HEK293 (cell line): ENCODE results near the gene TNS1.

Experiments
- CTCF ChIA-PET: fragments of 350-600 bp; formaldehyde crosslinking; extraction: SDS; loops from one replicate; lab custom pipeline; 2021; ENCODE audit warnings: antibody characterized with exemption; lab: Yijun Ruan, JAX
- POLR2A ChIA-PET: fragments of 300-600 bp; formaldehyde crosslinking; extraction: SDS; loops from one replicate; lab custom pipeline; 2020; ENCODE audit warnings: antibody characterized with exemption, inconsistent platforms; lab: Yijun Ruan, JAX
- H3K27ac ChIP-seq: fragments of 200-500 bp; sonication (Bioruptor generic); 2 replicates; pipeline ENCODE4 v1.5.1; 2014; ENCODE audit warnings: low read depth, low read length, control low read depth, inconsistent platforms; ENCODE audit errors: extremely low read depth
- H3K36me3 ChIP-seq, 2 experiments: fragments of 200-500 bp in 1 of 2; sonication (Bioruptor generic) in 1 of 2; 1 replicate in 1 of 2; 2 replicates in 1 of 2; pipeline ENCODE4 v1.5.1; 2014 to 2017; ENCODE audit warnings: inconsistent platforms in 2 of 2, low read length in 2 of 2; ENCODE audit not compliant: control insufficient read depth in 2 of 2, insufficient read depth in 1 of 2
- H3K4me1 ChIP-seq: fragments of 200-500 bp; sonication (Bioruptor generic); 2 replicates; pipeline ENCODE4 v1.5.1; 2014; ENCODE audit warnings: mild to moderate bottlenecking, low read length, inconsistent platforms; ENCODE audit not compliant: control insufficient read depth, insufficient read depth
- H3K4me3 ChIP-seq: 2 replicates; pipeline ENCODE4 v1.5.1; 2011; ENCODE audit warnings: low read depth, mild to moderate bottlenecking, control low read depth, low read length, moderate library complexity
- H3K9me3 ChIP-seq: fragments of 200-500 bp; sonication (Bioruptor generic); 2 replicates; pipeline ENCODE4 v1.5.1; 2014; ENCODE audit warnings: low read depth, low read length, inconsistent platforms; ENCODE audit not compliant: control insufficient read depth, insufficient read depth
- BCL6B ChIP-seq: fragments of 450-650 bp; formaldehyde crosslinking; IDR thresholded peaks from 2 replicates; pipeline ENCODE4 v1.5.1; 2017; ENCODE audit warnings: missing biosample characterization, missing genetic modification characterization
- IKZF3 ChIP-seq: fragments of 450-650 bp; IDR thresholded peaks from 2 replicates; pipeline ENCODE4 v1.5.0; 2018; ENCODE audit warnings: missing biosample characterization, mild to moderate bottlenecking, missing genetic modification characterization, moderate library complexity
- KLF9 ChIP-seq: fragments of 450-650 bp; formaldehyde crosslinking; IDR thresholded peaks from 2 replicates; pipeline ENCODE4 v1.5.1; 2016; ENCODE audit warnings: missing biosample characterization, missing genetic modification characterization, low read depth
- REPIN1 ChIP-seq: fragments of 450-650 bp; formaldehyde crosslinking; IDR thresholded peaks from 2 replicates; pipeline ENCODE4 v1.5.1; 2017; ENCODE audit warnings: missing biosample characterization, missing genetic modification characterization, low read depth
- REST ChIP-seq: fragments of 450-650 bp; formaldehyde crosslinking; IDR thresholded peaks from 2 replicates; pipeline ENCODE4 v1.5.1; 2016; ENCODE audit warnings: missing biosample characterization, missing genetic modification characterization
- SCRT1 ChIP-seq: fragments of 450-650 bp; formaldehyde crosslinking; IDR thresholded peaks from 2 replicates; pipeline ENCODE4 v1.5.1; 2016; ENCODE audit warnings: missing biosample characterization, missing genetic modification characterization, borderline replicate concordance
- YY1 ChIP-seq: fragments of 450-650 bp; formaldehyde crosslinking; IDR thresholded peaks from 2 replicates; pipeline ENCODE4 v1.5.1; 2018; ENCODE audit warnings: missing biosample characterization, missing genetic modification characterization
- ZBTB20 ChIP-seq: fragments of 450-650 bp; formaldehyde crosslinking; IDR thresholded peaks from 2 replicates; pipeline ENCODE4 v1.5.1; 2016; ENCODE audit warnings: missing biosample characterization, missing genetic modification characterization
- ZBTB21 ChIP-seq: fragments of 450-650 bp; formaldehyde crosslinking; IDR thresholded peaks from 2 replicates; pipeline ENCODE4 v1.5.1; 2017; ENCODE audit warnings: missing biosample characterization, missing genetic modification characterization
- ZBTB26 ChIP-seq: fragments of 450-650 bp; formaldehyde crosslinking; optimal IDR thresholded peaks from 2 replicates; pipeline ENCODE3; 2016; ENCODE audit warnings: missing biosample characterization, mild to moderate bottlenecking, missing genetic modification characterization
- ZBTB44 ChIP-seq: fragments of 450-650 bp; IDR thresholded peaks from 2 replicates; pipeline ENCODE4 v1.5.1; 2018; ENCODE audit warnings: missing biosample characterization, mild to moderate bottlenecking, missing genetic modification characterization
- ZFP69B ChIP-seq: fragments of 450-650 bp; formaldehyde crosslinking; IDR thresholded peaks from 2 replicates; pipeline ENCODE4 v1.5.1; 2016; ENCODE audit warnings: missing biosample characterization, missing genetic modification characterization
- ZNF121 ChIP-seq: fragments of 450-650 bp; formaldehyde crosslinking; IDR thresholded peaks from 2 replicates; pipeline ENCODE4 v1.5.1; 2016; ENCODE audit warnings: missing biosample characterization, missing genetic modification characterization
- ZNF174 ChIP-seq: fragments of 450-650 bp; formaldehyde crosslinking; IDR thresholded peaks from 2 replicates; pipeline ENCODE4 v1.5.0; 2017; ENCODE audit warnings: missing biosample characterization, mild to moderate bottlenecking, missing genetic modification characterization
- ZNF184 ChIP-seq: fragments of 450-650 bp; IDR thresholded peaks from 2 replicates; pipeline ENCODE4 v1.5.1; 2018; ENCODE audit warnings: missing biosample characterization, mild to moderate bottlenecking, missing genetic modification characterization
- ZNF19 ChIP-seq: fragments of 450-650 bp; formaldehyde crosslinking; IDR thresholded peaks from 2 replicates; pipeline ENCODE4; 2016; ENCODE audit warnings: missing biosample characterization, missing genetic modification characterization, low read depth
- ZNF239 ChIP-seq: fragments of 450-650 bp; formaldehyde crosslinking; IDR thresholded peaks from 2 replicates; pipeline ENCODE4 v1.5.1; 2016; ENCODE audit warnings: missing biosample characterization, missing genetic modification characterization
- ZNF280C ChIP-seq: fragments of 450-650 bp; formaldehyde crosslinking; IDR thresholded peaks from 2 replicates; pipeline ENCODE4 v1.5.1; 2016; ENCODE audit warnings: missing biosample characterization, missing genetic modification characterization
- ZNF48 ChIP-seq: fragments of 450-650 bp; formaldehyde crosslinking; IDR thresholded peaks from 2 replicates; pipeline ENCODE4 v1.5.1; 2016; ENCODE audit warnings: missing biosample characterization, missing genetic modification characterization
- ZNF521 ChIP-seq: fragments of 450-650 bp; formaldehyde crosslinking; IDR thresholded peaks from 2 replicates; pipeline ENCODE4 v1.5.1; 2017; ENCODE audit warnings: missing biosample characterization, mild to moderate bottlenecking, missing genetic modification characterization
- ZNF623 ChIP-seq: fragments of 450-650 bp; formaldehyde crosslinking; IDR thresholded peaks from 2 replicates; pipeline ENCODE4 v1.5.1; 2016; ENCODE audit warnings: missing biosample characterization, missing genetic modification characterization
- ZNF639 ChIP-seq: fragments of 450-650 bp; formaldehyde crosslinking; IDR thresholded peaks from 2 replicates; pipeline ENCODE4 v1.5.1; 2016; ENCODE audit warnings: missing biosample characterization, missing genetic modification characterization
- ZSCAN4 ChIP-seq: fragments of 450-650 bp; formaldehyde crosslinking; IDR thresholded peaks from 2 replicates; pipeline ENCODE4 v1.5.1; 2017; ENCODE audit warnings: missing biosample characterization, missing genetic modification characterization

TNS1 gene

GRCh38 chr2:217831306-217831705 is 171.5 kb downstream of the TNS1 start:
- ChIA-PET POLR2A (no interaction called here), CTCF (interaction anchor here (0.8 kb wide), 1 partner anchor 11 kb away, joined by 3 read pairs; no protein-coding TSS in a partner anchor)
- Histone ChIP-seq H3K27ac (no peak overlapping the region), H3K9me3 (no peaks in the 10 kb centered on the region), H3K36me3 (no peaks in the 10 kb centered on the region)
- TF ChIP-seq YY1 (tag by site-specific recombination): no peak
- no peak for TF ChIP-seq ZNF639 (tag by site-specific recombination)
- TF ChIP-seq ZNF280C (tag by site-specific recombination): no peak
- no peak for TF ChIP-seq ZNF521 (tag by site-specific recombination)
- TF ChIP-seq KLF9 (tag by site-specific recombination): no peak
- TF ChIP-seq ZBTB26 (tag by site-specific recombination): no peak
- no peak for TF ChIP-seq ZBTB44 (tag by site-specific recombination)
- no peak for TF ChIP-seq SCRT1 (tag by site-specific recombination)
- no peak for TF ChIP-seq REPIN1 (tag by site-specific recombination)
- TF ChIP-seq ZBTB21: no peak
- TF ChIP-seq REST (tag by site-specific recombination): no peak
- no peak for TF ChIP-seq ZNF239 (tag by site-specific recombination)
- TF ChIP-seq, all 188 proteins: peak for 0
- H3K4me1 ChIP-seq: no peaks in the 10 kb centered on the region
- H3K4me3 ChIP-seq: no peak overlapping the region

GRCh38 chr2:217830807-217831206 is 172.0 kb downstream of the TNS1 start:
- no peak overlapping the region for H3K27ac ChIP-seq
- no peaks in the 10 kb centered on the region for H3K4me1 ChIP-seq
- CTCF ChIA-PET: interaction anchor here (0.8 kb wide), 1 partner anchor 11 kb away, joined by 3 read pairs; no protein-coding TSS in a partner anchor
- no peak overlapping the region for H3K4me3 ChIP-seq
- TF ChIP-seq ZNF121 (tag by site-specific recombination) (no peak), ZNF184 (tag by site-specific recombination) (no peak), ZFP69B (tag by site-specific recombination) (no peak), ZBTB20 (tag by site-specific recombination) (no peak), ZNF623 (tag by site-specific recombination) (no peak), ZNF48 (tag by site-specific recombination) (no peak), ZSCAN4 (tag by site-specific recombination) (no peak), ZNF174 (tag by site-specific recombination) (no peak), ZNF19 (tag by site-specific recombination) (no peak), BCL6B (no peak), IKZF3 (tag by site-specific recombination) (no peak)
- no peaks in the 10 kb centered on the region for H3K36me3 ChIP-seq
- POLR2A ChIA-PET: no interaction called here
- no peaks in the 10 kb centered on the region for H3K9me3 ChIP-seq
